ENCODE measurements around the gene NXPH2.

The NXPH2 gene

GRCh38 chr2:138711812-138712211, 68.4 kb downstream of the NXPH2 start:
- H3K4me3 ChIP-seq (ENCODE audit: low read length): no peak overlapping the region
- no peak for TF ChIP-seq ZNF274 (IDR thresholded peaks at IDR 0.05; ENCODE audit: low read depth, low read length)

DNA sequence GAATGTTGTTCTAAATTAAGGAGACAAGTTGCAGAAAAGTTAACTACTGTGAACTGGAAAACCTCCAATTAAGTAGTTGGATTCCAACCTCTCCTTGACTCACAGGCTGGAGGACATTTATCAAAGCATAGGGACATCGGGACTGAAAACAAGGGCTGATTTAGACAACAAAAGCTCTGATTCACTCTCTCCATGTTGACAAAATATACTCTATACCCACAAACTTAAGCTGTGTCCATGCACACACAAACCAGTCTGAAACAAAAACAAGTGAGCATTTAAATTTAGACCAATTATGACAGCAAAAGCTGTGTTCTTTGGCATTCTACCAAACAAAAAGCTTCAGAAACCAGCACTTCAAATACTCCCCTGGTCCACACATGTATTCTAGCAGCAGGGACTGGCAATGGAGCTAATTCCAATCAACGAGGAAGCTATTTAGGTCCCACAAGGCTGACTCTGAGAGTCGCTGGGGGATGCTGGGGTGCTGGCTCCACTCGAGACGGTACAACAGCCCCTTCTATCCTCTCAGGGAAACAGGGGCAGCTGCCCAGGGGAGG, 71.4 kb downstream of the NXPH2 start:
- no peak for TF ChIP-seq ZNF274 (IDR thresholded peaks at IDR 0.05; ENCODE audit: low read depth, low read length)
- no peak overlapping the region for H3K4me3 ChIP-seq (ENCODE audit: low read length)

DNA sequence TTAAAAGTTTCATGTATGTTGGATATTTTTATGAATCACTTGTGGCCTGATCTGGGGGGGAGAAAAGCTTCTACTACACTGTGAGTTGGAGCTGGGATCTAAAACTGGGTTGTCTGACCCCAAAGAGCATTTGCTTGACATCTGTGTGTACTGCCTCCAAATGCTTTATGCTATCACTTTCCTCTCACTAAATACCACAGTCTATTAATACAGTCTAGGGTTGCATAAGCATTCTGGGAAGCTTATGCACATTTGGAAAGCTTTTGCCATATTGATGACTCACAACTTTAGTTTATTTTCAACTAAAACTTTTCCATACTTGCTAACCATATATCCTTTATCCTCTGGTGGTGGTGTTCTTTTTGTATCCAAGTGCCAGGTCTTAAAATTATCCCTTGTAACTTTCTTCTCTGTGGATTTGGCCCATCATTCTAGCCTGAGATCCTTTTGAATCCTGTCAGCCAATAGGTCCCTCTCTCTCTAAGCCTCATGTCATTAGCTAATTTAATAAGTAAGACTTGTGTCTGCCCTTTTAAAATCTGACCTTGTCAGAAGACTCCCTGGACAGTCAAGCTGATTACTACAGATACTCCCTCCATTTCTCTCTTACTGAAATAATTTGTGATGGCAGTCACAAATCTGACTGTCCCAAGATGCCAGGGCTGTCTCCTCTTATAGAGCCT, 72.7 kb downstream of the NXPH2 start:
- no peak for TF ChIP-seq ZNF274 (IDR thresholded peaks at IDR 0.05; ENCODE audit: low read depth, low read length)
- no peak overlapping the region for H3K4me3 ChIP-seq (ENCODE audit: low read length)

DNA sequence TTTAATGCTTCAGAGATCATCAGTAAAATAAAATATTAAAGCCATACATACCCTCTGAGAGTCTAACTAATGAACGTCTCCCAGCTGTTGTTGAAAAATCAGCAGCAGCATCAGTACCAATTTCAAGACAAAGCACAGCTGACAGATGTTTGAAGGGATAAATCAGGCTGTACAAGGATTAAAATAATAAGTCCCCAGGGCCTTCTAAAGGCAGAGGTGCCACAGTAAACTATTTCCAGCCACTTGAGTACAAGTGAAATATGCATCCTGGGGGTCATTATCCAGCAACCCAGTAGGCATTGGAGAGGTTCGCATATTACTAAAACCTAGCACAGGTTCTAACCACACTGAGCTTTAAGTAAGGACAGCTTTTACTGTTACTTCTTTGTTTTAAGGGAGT, 76.9 kb downstream of the NXPH2 start:
- no peak overlapping the region for H3K4me3 ChIP-seq (ENCODE audit: low read length)
- no peak for TF ChIP-seq ZNF274 (IDR thresholded peaks at IDR 0.05; ENCODE audit: low read depth, low read length)

GRCh38 chr2:138700716-138701115, 79.5 kb downstream of the NXPH2 start:
- TF ChIP-seq ZNF274 (IDR thresholded peaks at IDR 0.05; ENCODE audit: low read depth, low read length): no peak
- H3K4me3 ChIP-seq (ENCODE audit: low read length): no peak overlapping the region

GRCh38 chr2:138699421-138699820, 80.8 kb downstream of the NXPH2 start:
- no peak overlapping the region for H3K4me3 ChIP-seq (ENCODE audit: low read length)
- TF ChIP-seq ZNF274 (IDR thresholded peaks at IDR 0.05; ENCODE audit: low read depth, low read length): no peak

GRCh38 chr2:138698428-138698827, 81.8 kb downstream of the NXPH2 start:
- no peak for TF ChIP-seq ZNF274 (IDR thresholded peaks at IDR 0.05; ENCODE audit: low read depth, low read length)
- H3K4me3 ChIP-seq (ENCODE audit: low read length): no peak overlapping the region

- H3K4me3 ChIP-seq (ENCODE audit: low read length): no peak overlapping the region
- TF ChIP-seq ZNF274 (IDR thresholded peaks at IDR 0.05; ENCODE audit: low read depth, low read length): no peak
These were observed 88.5 kb downstream of the NXPH2 start for GRCh38 chr2:138691667-138692066.

GRCh38 chr2:138689705-138690104, 90.5 kb downstream of the NXPH2 start:
- TF ChIP-seq ZNF274 (IDR thresholded peaks at IDR 0.05; ENCODE audit: low read depth, low read length): no peak
- H3K4me3 ChIP-seq (ENCODE audit: low read length): no peak overlapping the region

- TF ChIP-seq ZNF274 (IDR thresholded peaks at IDR 0.05; ENCODE audit: low read depth, low read length): no peak
These were observed 98.0 kb downstream of the NXPH2 start for GRCh38 chr2:138682163-138682562.

DNA sequence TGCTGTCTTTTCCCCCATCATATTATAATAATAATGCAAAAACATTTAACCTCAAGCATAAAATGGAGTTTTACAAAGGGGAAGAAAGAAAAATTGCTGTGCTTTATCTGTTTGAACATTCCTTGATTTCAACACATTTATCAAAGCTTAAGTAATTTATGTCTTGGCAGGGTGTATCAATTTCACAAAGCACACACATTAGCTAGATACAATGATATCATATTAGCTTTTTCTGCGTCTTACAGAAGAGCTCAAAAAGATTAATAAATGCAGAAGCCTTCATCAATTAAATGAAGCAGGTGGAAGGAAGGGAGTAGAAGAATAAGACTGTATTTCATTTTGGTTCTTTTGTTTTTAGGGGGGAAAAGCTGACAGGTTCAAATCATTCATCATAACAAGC, 103.0 kb downstream of the NXPH2 start:
- TF ChIP-seq ZNF274 (IDR thresholded peaks at IDR 0.05; ENCODE audit: low read depth, low read length): no peak
- no peak overlapping the region for H3K4me3 ChIP-seq (ENCODE audit: low read length)

More at GRCh38 chr2:138682163-138682562, 98.0 kb downstream of the NXPH2 start:
- no peak overlapping the region for H3K4me3 ChIP-seq (ENCODE audit: low read length)

DNA sequence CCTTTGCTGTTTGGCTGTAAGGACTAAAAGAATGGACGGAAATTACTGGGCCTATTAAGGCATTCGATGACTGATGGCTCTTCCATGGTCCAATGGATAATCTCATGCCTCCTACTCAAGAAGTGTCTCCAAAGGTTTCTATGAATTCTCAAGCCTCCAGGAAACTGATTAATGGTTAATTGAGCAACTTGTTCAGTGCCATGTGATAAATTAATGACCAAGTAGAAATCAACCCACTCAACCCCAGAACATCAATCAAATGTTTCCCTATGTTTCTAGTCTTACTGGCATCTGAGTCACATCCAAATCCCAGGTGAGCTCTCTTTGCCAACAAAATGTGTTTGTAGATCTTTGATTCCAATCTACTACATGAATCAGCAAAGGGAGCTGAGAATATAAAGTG, 103.6 kb downstream of the NXPH2 start:
- H3K4me3 ChIP-seq (ENCODE audit: low read length): no peak overlapping the region
- no peak for TF ChIP-seq ZNF274 (IDR thresholded peaks at IDR 0.05; ENCODE audit: low read depth, low read length)

GRCh38 chr2:138671566-138671965, 108.6 kb downstream of the NXPH2 start:
- no peak overlapping the region for H3K4me3 ChIP-seq (ENCODE audit: low read length)
- TF ChIP-seq ZNF274 (IDR thresholded peaks at IDR 0.05; ENCODE audit: low read depth, low read length): no peak

DNA sequence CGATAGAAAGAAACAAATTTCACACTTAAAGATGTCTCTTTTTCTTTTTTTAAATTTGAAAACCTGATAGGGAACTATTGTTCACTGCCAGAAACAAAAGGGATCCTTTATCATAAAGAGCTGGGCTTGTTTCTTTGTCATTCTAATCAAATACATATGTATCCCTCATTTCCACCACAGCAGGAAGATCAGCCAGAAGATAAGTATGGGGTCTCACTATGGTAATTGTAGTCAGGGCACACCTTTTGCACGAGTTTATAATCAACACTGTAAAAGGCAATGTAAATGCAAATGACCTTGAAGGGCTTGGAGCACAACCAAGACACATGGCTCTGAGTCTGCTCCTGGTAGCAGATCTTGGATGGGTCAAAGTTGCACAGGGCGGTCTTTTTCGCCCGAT, 109.5 kb downstream of the NXPH2 start:
- H3K4me3 ChIP-seq (ENCODE audit: low read length): no peak overlapping the region
- no peak for TF ChIP-seq ZNF274 (IDR thresholded peaks at IDR 0.05; ENCODE audit: low read depth, low read length)

GRCh38 chr2:138665937-138666336, 114.3 kb downstream of the NXPH2 start:
- no peak for TF ChIP-seq ZNF274 (IDR thresholded peaks at IDR 0.05; ENCODE audit: low read depth, low read length)
- no peak overlapping the region for H3K4me3 ChIP-seq (ENCODE audit: low read length)
